ENCODE data around the gene OCRL. TPM values are rescaled to one million over a fixed set of nuclear protein-coding genes. Genes with fewer than 3 reads are reported as not detected.

Gene OCRL
- total RNA-seq, 1 donor from 2014 or later: 20.1 TPM

DNA sequence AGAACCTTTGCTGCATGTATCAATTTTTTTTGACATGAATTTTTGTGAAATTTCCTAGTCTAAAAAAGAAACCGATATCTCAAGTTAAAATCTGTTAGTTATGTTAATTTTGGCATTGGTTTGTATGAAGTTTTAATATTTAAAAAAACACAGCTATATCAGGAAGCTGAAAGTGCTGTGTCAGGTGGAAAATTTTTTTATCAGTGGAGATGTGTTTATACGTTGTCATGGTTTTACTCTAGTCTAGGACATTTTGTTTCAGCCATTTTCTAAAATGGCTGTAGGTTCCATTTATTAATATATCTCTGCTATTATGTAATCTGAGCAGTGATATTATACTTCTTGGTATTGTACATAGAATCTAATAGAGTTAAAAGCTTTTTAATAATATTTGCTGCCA is 34.2 kb downstream of the OCRL start:
- Histone ChIP-seq H3K4me3 (no peak overlapping the region), H3K4me1 (no peaks in the 10 kb centered on the region), H3K9me3 (no peaks in the 10 kb centered on the region), H3K27me3 (ENCODE audit: low read depth) (no peaks in the 10 kb centered on the region), H3K27ac (no peak overlapping the region), H3K36me3 (peaks cover 38% of the 10 kb centered on the region)
- ATAC-seq (no peak), DNase-seq (no peak)
- intact Hi-C loops (cut with DNase I): no loop called here
- TF ChIP-seq, protein P1, sequence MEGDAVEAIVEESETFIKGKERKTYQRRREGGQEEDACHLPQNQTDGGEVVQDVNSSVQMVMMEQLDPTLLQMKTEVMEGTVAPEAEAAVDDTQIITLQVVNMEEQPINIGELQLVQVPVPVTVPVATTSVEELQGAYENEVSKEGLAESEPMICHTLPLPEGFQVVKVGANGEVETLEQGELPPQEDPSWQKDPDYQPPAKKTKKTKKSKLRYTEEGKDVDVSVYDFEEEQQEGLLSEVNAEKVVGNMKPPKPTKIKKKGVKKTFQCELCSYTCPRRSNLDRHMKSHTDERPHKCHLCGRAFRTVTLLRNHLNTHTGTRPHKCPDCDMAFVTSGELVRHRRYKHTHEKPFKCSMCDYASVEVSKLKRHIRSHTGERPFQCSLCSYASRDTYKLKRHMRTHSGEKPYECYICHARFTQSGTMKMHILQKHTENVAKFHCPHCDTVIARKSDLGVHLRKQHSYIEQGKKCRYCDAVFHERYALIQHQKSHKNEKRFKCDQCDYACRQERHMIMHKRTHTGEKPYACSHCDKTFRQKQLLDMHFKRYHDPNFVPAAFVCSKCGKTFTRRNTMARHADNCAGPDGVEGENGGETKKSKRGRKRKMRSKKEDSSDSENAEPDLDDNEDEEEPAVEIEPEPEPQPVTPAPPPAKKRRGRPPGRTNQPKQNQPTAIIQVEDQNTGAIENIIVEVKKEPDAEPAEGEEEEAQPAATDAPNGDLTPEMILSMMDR (IDR thresholded peaks at IDR 0.05): no peak

DNA sequence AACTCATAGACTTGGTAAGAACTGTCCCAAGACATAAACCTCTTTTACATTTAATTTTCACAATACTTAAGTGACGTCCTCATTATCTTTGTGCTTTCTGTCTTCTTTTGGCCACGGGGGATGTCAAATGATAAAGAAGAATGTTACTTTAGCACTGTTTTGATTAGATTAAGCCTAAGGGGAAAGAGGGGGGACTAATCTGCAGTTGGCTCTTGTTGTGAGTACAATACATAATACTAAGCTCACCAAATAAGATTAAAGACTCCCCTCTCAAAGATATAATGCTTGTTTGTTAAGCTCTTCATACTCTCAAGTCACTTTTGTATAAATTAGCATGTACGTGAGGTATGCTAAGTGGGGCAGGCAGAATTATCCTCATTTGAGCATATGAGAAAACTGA is 36.5 kb downstream of the OCRL start:
- Histone ChIP-seq H3K4me3 (no peak overlapping the region), H3K27ac (no peak overlapping the region), H3K4me1 (no peaks in the 10 kb centered on the region), H3K36me3 (peaks cover 29% of the 10 kb centered on the region), H3K9me3 (no peaks in the 10 kb centered on the region), H3K27me3 (ENCODE audit: low read depth) (no peaks in the 10 kb centered on the region)
- ATAC-seq (no peak), DNase-seq (no peak)
- intact Hi-C loops (cut with DNase I): no loop called here
- TF ChIP-seq, protein P1 (IDR thresholded peaks at IDR 0.05): no peak

DNA sequence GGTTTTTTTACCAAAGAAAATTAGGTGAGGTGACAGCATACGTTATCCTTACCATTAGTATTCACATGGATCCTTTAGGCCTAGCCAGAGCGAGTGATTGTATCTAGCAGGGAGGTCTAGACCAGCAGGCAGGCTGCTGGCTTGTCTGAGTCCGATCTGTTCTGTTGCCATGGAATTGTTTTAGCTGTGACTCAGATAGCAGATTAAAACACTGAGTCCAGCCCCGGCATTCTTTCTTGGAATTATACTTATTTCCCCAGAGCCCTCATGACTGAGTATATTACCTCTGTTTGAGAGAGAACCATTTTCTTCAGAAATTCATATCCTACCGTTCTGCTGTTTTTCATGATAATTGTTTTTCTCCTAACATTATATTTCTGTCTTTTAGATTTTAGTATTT is 37.4 kb downstream of the OCRL start:
- ATAC-seq (no peak), DNase-seq (no peak)
- TF ChIP-seq, protein P1 (IDR thresholded peaks at IDR 0.05): no peak
- intact Hi-C loops (cut with DNase I): no loop called here
- Histone ChIP-seq H3K27ac (no peak overlapping the region), H3K4me1 (no peaks in the 10 kb centered on the region), H3K27me3 (ENCODE audit: low read depth) (no peaks in the 10 kb centered on the region), H3K9me3 (no peaks in the 10 kb centered on the region), H3K36me3 (peaks cover 25% of the 10 kb centered on the region), H3K4me3 (no peak overlapping the region)

DNA sequence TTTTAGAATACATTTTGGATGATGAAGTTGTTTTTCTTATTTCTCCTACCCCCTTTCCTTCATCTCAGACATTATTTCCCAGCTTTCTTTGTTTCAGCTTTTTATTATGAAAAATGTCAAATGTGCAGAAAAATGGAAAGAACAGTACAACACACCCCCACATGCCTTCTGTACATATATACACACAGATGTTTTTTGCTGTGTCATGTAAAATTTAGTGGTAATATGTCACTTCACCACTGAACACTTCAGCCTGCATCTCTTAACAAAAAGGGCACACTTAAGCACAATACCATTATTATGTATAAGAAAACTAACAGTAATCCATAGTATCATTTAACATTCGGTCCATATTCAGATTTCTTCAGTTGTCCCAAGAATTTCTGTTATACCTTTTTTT is 37.8 kb downstream of the OCRL start:
- no peak overlapping the region for H3K4me3 ChIP-seq
- no peak overlapping the region for H3K27ac ChIP-seq
- peaks cover 25% of the 10 kb centered on the region for H3K36me3 ChIP-seq
- TF ChIP-seq, protein P1 (IDR thresholded peaks at IDR 0.05): no peak
- H3K9me3 ChIP-seq: no peaks in the 10 kb centered on the region
- no peaks in the 10 kb centered on the region for H3K4me1 ChIP-seq
- DNase-seq (no peak), ATAC-seq (no peak)
- H3K27me3 ChIP-seq (ENCODE audit: low read depth): no peaks in the 10 kb centered on the region
- intact Hi-C loops (cut with DNase I): no loop called here

DNA sequence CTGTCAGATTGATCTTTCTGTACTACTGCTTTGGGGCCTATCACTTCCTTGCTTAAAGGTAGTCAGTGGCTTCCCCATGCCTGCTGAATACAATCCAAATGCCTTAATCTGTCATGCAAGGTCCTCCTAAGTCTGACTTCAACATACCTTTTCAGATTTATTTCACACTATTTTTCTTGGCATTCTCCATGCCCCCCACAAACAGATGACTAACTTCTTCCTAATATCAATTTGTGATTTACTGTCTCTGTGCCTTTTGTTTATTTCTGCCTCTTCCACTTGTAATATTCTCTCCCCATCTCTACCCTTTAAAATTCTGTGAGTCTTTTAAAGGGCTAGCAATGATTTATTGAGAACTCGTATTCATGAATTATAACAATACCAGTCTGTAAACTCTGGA is 41.8 kb downstream of the OCRL start:
- H3K9me3 ChIP-seq: no peaks in the 10 kb centered on the region
- DNase-seq (no peak), ATAC-seq (no peak)
- H3K4me3 ChIP-seq: no peak overlapping the region
- intact Hi-C loops (cut with DNase I): no loop called here
- no peaks in the 10 kb centered on the region for H3K27me3 ChIP-seq (ENCODE audit: low read depth)
- no peak overlapping the region for H3K27ac ChIP-seq
- H3K36me3 ChIP-seq: peaks cover 12% of the 10 kb centered on the region
- TF ChIP-seq, protein P1 (IDR thresholded peaks at IDR 0.05): no peak
- no peaks in the 10 kb centered on the region for H3K4me1 ChIP-seq

DNA sequence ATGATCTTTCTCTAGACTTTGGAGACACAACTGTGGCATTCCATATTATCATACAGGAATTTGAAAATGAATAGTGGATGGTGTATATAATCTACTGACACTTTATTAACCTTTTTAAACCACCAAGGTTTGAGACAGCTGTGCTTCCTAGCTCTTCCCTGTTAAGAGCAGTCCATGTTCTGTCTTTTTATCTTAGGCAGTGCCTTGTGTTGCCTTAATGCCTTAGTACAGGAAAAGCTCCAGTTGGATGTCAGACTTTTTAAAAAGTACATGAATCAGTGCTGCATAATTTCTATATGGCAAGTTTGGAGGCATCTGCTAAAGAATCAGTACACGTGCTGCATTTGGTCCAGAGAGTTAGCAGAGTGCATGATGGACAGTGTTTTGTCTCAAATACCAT is 45.1 kb downstream of the OCRL start:
- Histone ChIP-seq H3K36me3 (peaks cover 33% of the 10 kb centered on the region), H3K4me3 (no peak overlapping the region), H3K4me1 (no peaks in the 10 kb centered on the region), H3K27me3 (ENCODE audit: low read depth) (no peaks in the 10 kb centered on the region), H3K9me3 (no peaks in the 10 kb centered on the region), H3K27ac (no peak overlapping the region)
- TF ChIP-seq, protein P1 (IDR thresholded peaks at IDR 0.05): no peak
- intact Hi-C loops (cut with DNase I): no loop called here
- no peak for DNase-seq
- ATAC-seq: no peak

All from lower lobe of right lung (tissue), 2 donors.